Activated B cell treated with CpG ODN at 0.5 μM for 24 hours (primary cell): ENCODE results near the gene NCOA1. TPM values are rescaled to one million over a fixed set of nuclear protein-coding genes. Genes with fewer than 3 reads are reported as not detected.

ENCODE experiments used
- ATAC-seq: fragments of 200-7000 bp; cut with Tn5 transposase; one replicate; pipeline ENCODE4 v1.10.0; 2021; ENCODE audit warnings: low read depth, mild to moderate bottlenecking, moderate library complexity
- CTCF ChIA-PET: fragments of 350-600 bp; sonication (Branson Sonifier 250); formaldehyde crosslinking; loops from one replicate; lab custom pipeline; 2021; ENCODE audit warnings: antibody characterized with exemption; lab: Charles Lee
- POLR2A ChIA-PET: fragments of 350-600 bp; sonication (Branson Sonifier 250); formaldehyde crosslinking; loops from one replicate; lab custom pipeline; 2021; ENCODE audit warnings: antibody characterized with exemption; lab: Charles Lee
- DNase-seq: peaks from one replicate; pipeline ENCODE4 v3.0.0; 2022
- H3K27ac Mint-ChIP-seq: one replicate; pipeline ENCODE4 v1.8.0; 2020; ENCODE audit warnings: mixed read lengths
- H3K27me3 Mint-ChIP-seq: one replicate; pipeline ENCODE4 v1.8.0; 2021; ENCODE audit warnings: mixed read lengths
- H3K36me3 Mint-ChIP-seq: one replicate; pipeline ENCODE4 v1.8.0; 2021; ENCODE audit warnings: low read depth, mixed read lengths
- H3K4me1 Mint-ChIP-seq: one replicate; pipeline ENCODE4 v1.8.0; 2021; ENCODE audit warnings: mixed read lengths
- H3K4me3 Mint-ChIP-seq: one replicate; pipeline ENCODE4 v1.8.0; 2020; ENCODE audit warnings: mild to moderate bottlenecking, mixed read lengths
- H3K9me3 Mint-ChIP-seq: one replicate; pipeline ENCODE4 v1.8.0; 2020; ENCODE audit warnings: mixed read lengths
- CTCF ChIP-seq: fragments of 200-600 bp; IDR thresholded peaks from one replicate; pipeline ENCODE4 v1.8.0; 2022; ENCODE audit warnings: antibody characterized with exemption, mild to moderate bottlenecking
- intact Hi-C: fragments of 100-400 bp; cut with micrococcal nuclease; formaldehyde crosslinking; loops from one replicate; pipeline ENCODE4 v1.15.1; 2024
- total RNA-seq: library from RNA; stranded (reverse); gene quantifications from 2 replicates; pipeline ENCODE4 v1.2.3, GENCODE V29; 2022

NCOA1 gene
- total RNA-seq, 1 donor from 2014 or later, result 49.5 TPM

DNA sequence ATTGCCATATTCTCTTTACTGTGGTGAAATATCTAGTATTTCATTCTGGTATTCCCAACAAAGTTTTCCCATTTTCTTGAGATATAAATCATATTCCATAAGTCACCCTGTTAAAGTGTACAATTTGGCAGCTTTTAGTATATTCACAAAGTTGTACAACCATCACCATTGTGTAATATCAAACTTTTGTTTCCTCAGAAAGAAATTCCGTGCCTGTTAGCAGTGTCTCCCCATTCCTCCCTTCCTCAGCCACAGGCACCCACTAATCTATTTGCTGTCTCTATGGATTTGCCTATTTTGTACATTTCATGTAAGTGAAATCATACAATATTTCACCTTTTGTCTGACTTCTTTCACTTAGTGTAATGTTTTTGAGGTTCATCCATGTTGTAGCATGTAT, 19.7 kb downstream of the NCOA1 start:
- Mint-ChIP-seq H3K36me3 (no peaks in the 10 kb centered on the region), H3K9me3 (no peaks in the 10 kb centered on the region), H3K27ac (peak overlapping the region; percentile 59), H3K4me3 (peak overlapping the region; percentile 11), H3K27me3 (no peaks in the 10 kb centered on the region), H3K4me1 (peaks cover 71% of the 10 kb centered on the region)
- TF ChIP-seq CTCF, result no peak
- DNase-seq, result no peak
- ChIA-PET CTCF (no interaction called here), POLR2A (interaction anchor here (0.8 kb wide), 1 partner anchor 10 kb away, joined by 3 read pairs; no protein-coding TSS in a partner anchor)
- intact Hi-C loops, result no loop called here
- ATAC-seq, result no peak

GRCh38 chr2:24511198-24511597, 20.1 kb downstream of the NCOA1 start:
- ATAC-seq, result no peak
- Mint-ChIP-seq H3K36me3 (no peaks in the 10 kb centered on the region), H3K4me3 (no peak overlapping the region), H3K27ac (no peak overlapping the region), H3K9me3 (no peaks in the 10 kb centered on the region), H3K4me1 (peaks cover 71% of the 10 kb centered on the region), H3K27me3 (no peaks in the 10 kb centered on the region)
- intact Hi-C loops, result no loop called here
- no peak for DNase-seq
- TF ChIP-seq CTCF, result no peak
- ChIA-PET CTCF (no interaction called here), POLR2A (no interaction called here)

DNA sequence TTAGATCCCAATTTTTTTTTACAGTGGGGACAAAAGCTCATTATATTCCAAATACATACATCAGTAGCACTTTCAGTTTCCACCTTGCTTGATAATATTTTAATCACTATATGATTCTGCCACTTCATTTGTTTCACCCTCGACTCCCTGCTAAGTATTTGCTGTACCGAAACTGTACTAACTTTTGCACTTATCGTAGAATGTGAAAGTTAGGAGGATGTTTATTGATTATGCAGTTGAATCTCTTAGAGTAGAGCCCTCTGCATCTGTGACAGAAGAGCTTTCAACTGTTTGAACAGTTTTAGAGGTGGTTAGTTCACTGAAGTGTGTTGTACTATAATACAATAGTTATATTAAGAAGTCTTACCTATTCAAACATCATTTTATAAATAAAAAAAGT, 20.8 kb downstream of the NCOA1 start:
- DNase-seq (no peak), ATAC-seq (no peak)
- ChIA-PET POLR2A (interaction anchor here (0.8 kb wide), 1 partner anchor 22 kb away, joined by 6 read pairs; no protein-coding TSS in a partner anchor), CTCF (no interaction called here)
- H3K27me3 Mint-ChIP-seq, result no peaks in the 10 kb centered on the region
- H3K27ac Mint-ChIP-seq, result no peak overlapping the region
- no peaks in the 10 kb centered on the region for H3K9me3 Mint-ChIP-seq
- intact Hi-C loops, result no loop called here
- no peak for TF ChIP-seq CTCF
- peaks cover 67% of the 10 kb centered on the region for H3K4me1 Mint-ChIP-seq
- H3K4me3 Mint-ChIP-seq, result no peak overlapping the region
- no peaks in the 10 kb centered on the region for H3K36me3 Mint-ChIP-seq

- CTCF ChIA-PET, result no interaction called here
- Mint-ChIP-seq H3K4me3 (no peak overlapping the region), H3K27me3 (no peaks in the 10 kb centered on the region), H3K27ac (no peak overlapping the region), H3K9me3 (no peaks in the 10 kb centered on the region), H3K4me1 (peaks cover 64% of the 10 kb centered on the region), H3K36me3 (no peaks in the 10 kb centered on the region)
- TF ChIP-seq CTCF, result no peak
- POLR2A ChIA-PET, result interaction anchor here (0.8 kb wide), 1 partner anchor 22 kb away, joined by 6 read pairs; no protein-coding TSS in a partner anchor
- no peak for DNase-seq
- intact Hi-C loops, result no loop called here
- no peak for ATAC-seq
These were observed 21.4 kb downstream of the NCOA1 start for GRCh38 chr2:24512404-24512803.

DNA sequence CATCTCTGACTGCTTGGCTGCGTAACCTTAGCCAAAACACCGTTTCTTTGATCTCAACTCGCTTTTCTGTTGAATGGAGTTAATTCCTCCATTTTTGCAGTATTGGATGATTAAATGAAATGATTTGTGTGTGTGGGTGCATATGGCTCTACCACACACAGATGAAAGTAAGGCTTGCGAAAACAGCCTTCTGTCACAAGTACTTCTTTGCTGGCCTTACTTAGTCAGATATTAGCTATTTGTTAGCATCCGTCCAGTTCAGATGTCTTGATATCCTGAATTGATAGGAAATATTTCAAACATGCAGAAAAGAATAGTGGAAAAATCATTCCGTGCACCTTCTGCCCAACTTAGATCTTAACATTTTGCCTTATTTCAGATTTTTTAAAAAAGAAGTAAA, 21.8 kb downstream of the NCOA1 start:
- Mint-ChIP-seq H3K4me1 (peaks cover 60% of the 10 kb centered on the region), H3K27ac (no peak overlapping the region), H3K4me3 (no peak overlapping the region), H3K36me3 (no peaks in the 10 kb centered on the region), H3K27me3 (no peaks in the 10 kb centered on the region), H3K9me3 (no peaks in the 10 kb centered on the region)
- ATAC-seq (no peak), DNase-seq (no peak)
- CTCF ChIA-PET, result no interaction called here
- intact Hi-C loops, result no loop called here
- POLR2A ChIA-PET, result no interaction called here
- no peak for TF ChIP-seq CTCF
